Measurements from ENCODE around the gene FAM13A.
"Not testable (repeated sequence)": the region's sequence is repeated elsewhere in the genome, so short reads cannot be mapped to it uniquely, and the experiment has no call there.

FAM13A gene

DNA sequence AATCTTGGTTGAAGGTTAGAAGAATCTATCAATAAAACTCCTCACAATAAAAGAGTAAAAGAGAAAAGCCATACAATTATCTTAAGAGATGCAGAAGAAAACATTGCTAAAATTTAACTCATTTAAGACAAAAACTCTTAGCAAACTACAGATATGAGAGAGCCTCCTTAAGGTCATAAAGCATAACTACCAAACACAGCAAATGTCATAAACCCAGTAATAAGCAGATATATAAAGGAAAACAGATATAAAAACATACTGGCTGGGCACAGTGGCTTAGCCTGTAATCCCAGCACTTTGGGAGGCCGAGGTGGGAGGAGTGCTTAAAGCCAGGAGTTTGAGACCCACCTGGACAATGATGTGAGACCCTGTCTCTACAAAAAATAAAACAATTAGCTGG is 165.3 kb downstream of the FAM13A start:
- no peak for DNase-seq

DNA sequence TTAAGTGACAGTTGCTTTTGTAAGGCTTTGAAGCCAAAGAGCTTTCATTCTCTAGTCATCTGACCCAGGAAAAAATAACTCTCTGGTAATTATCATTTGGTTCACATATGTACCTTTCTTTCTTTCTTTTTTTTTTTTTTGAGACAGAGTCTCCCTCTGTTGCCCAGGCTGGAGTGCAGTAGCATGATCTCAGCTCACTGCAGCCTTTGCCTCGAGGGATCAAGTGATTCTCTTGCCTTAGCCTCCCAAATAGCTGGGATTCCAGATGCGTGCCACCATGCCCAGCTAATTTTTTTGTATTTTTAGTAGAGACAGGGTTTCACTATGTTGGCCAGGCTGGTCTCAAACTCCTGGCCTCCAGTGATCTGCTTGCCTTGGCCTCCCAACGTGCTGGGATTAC is 169.6 kb downstream of the FAM13A start:
- DNase-seq: not testable (repeated sequence)

DNA sequence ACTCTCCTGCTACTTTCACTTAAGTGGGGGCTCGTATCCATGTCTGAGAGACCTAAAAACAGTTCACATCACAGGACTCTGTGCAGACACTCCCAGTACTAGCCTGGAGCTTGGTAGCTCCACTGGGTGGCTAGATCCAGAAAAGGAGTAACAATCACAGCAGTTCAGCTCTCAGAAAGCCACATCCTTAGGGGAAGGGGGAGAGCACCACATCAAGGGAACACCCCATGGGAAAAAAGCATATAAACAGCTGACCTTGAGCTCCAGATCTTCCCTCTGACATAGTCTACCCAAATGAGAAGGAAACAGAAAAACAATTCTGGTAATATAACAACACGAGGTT is 175.8 kb downstream of the FAM13A start:
- DNase-seq: no peak

DNA sequence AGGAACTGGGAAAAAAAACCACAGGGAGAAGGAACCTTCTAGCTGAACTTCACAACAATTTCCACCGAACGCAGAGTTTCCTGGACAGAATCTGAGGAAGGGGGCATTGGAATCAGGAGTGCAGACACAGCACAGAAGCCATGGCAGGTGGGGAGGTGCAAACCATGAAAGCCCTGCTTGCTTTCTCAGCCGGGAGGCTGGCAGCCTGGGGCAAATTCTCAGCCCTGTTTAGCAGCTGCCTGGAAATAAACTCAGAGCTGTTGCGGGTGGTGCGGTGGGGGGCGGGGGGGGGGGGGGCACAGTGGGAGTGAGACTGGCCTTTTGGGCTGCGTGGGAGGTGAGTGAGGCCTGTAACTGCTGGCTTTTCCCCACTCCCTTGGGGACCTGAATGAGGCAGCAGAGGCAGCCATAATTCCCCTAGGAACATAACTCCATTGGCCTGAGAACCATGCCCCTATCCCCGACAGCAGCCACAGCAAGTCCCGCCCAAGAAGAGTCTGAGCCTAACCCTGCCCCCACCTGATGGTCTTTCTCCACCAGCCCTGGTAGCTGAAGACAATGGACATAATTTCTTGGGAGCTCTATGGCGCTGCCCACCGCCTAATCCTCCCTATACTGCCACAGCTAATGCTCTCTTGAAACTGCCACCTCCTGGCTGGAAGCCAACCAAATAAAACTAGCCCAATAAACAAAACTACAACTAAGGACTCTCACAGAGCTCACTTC is 176.3 kb downstream of the FAM13A start:
- DNase-seq: no peak

DNA sequence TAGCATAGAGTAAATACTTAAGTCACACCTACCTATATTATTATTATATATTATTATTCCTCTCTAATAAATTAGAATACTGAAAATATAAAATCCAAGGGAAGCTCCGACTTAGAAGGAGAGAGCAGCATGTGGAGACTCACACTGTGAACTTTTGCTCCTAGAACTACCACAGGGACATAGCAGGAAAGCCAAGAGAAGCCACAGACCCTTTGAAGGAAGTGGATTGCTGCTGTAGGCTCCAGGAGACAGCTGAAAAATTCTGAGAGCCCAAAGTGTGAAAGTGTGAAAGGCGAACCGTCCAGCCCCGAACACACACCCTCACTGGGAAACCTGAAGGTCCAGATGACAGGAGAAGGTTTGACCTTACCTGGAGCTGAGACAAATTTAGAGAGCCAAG is 177.0 kb downstream of the FAM13A start:
- DNase-seq: no peak

DNA sequence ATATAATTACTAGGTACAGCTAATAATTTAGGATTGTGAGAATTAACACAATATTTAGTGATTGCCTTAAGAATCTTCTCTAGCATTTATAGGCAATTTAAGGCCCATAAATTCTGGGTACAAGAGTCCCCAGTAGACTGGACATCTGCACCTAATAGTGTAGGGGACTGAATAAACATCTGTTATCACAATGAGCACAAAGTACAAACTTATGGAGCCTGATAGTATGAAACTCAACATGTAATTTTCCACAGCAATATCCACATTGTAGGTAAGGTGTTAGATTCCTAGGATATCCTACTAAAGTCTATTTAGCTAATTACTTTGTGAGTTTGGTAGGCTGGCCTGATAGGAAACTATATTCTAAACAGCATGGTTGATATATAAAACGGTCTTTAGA is 178.3 kb downstream of the FAM13A start:
- no peak for DNase-seq

DNA sequence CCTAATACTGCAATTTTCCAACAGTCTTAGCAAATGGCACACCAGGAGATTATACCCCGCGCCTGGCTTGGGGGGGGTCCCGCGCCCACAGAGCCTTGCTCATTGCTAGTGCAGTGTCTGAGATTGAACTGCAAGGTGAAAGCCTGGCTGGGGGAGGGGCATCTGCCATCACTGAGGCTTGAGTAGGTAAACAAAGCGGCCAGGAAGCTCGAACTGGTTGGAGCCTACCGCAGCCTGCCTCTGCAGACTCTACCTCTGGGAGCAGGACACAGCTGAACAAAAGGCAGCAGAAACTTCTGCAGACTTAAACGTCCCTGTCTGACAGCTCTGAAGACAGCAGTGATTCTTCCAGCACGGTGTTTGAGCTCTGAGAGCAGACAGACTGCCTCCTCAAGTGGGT is 186.6 kb downstream of the FAM13A start:
- no peak for DNase-seq

DNA sequence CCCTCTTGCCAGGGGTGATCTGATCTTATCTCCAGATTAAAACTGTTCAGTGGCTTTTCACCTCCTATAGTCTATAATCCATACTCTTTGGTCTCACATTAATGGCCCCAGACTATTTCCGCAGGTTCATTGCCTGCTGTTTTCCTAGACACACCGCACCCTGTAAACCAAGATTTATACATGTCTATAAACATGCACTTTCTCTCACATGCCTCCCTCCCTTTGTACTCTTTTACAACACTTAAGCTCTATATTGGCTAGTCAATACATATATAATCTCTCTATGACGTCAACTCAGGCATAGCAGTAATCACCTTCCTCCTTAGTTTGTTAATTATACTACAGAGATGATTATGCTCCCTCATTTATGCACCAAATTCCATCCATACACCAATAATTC is 188.5 kb downstream of the FAM13A start:
- DNase-seq: no peak

DNA sequence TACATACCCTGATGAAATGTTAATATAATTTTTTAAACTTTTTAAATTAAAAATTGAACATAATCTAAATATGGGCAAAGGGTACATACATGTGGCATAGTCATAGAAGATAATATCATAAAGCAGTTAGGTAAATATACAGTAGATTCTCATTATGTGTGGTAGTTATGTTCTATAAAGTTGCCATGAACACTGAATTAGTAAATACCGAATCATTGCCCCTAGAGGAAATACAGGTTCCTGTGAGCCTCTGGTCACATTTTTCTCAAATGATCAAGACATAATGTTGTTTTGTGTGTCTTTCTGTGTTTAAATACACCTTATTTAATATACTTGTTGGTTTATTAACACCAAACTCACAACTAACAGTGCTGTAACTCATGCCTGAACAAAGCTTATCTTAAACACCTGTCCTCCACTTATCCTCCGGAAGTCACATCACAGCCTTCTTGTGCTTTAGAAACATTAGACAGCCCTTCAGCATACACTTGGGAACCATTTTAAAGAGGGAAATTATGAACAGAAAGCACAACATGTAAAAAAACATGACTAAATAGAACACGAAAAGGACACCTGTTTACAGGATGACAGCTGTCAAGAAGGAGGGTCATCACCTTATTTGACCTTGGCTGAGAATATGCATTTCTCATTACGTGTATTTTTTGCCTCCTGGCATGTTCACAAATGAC is 190.0 kb downstream of the FAM13A start:
- no peak for DNase-seq

DNA sequence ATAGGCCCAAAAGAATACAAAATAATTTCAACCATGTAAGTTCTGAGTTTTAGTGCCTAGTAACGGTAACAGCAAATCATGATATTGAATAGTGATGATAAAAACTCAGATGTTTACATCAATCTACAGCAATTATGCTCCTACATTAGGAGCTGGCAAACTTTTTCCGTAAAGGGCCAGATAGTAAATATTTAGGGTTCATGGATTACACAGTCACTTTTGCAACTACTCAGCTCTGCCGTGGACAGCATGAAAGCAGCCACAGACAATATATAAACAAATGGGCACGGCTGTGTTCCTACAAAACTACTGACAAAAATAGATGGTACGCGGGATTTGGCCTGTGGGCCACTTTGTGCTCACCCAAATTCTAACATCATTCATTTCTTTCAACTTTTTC is 191.5 kb downstream of the FAM13A start:
- no peak for DNase-seq

DNA sequence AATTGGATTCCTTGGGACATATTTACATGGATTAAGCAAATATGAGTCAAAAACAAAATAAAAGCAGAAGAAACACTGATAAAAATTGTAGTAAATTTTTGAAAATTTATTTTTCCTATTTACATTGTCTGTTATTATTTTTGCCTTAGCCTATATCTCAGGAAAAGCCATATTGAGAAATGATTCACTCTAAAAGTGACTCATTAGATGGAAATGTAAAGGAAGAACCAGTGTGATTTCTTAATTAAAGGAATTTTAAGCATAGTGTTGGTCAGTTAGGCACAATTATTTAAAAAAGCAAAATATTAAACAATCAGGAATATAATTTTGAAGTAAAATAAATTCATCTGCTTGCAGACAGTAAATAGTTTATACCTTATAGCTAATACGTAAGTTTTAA is 191.9 kb downstream of the FAM13A start:
- DNase-seq: no peak

DNA sequence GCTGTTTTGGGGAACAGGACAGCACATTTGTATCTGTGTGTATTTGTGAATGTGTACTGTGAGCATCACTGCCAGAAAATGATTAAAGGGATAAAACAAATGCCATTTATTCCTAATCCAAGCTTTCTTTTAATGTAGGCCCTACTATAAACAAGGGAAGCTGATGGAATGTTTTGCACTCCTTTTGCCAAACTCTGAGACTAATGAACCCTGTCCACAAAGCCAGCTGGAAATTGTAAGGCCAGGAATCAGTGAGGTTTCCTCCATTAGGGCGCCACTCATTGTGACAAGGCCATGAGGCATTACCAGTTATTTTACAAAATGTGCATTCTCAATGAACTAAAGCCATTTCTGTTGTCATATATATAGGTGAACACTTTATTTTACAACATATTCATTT is 196.4 kb downstream of the FAM13A start:
- no peak for DNase-seq

DNA sequence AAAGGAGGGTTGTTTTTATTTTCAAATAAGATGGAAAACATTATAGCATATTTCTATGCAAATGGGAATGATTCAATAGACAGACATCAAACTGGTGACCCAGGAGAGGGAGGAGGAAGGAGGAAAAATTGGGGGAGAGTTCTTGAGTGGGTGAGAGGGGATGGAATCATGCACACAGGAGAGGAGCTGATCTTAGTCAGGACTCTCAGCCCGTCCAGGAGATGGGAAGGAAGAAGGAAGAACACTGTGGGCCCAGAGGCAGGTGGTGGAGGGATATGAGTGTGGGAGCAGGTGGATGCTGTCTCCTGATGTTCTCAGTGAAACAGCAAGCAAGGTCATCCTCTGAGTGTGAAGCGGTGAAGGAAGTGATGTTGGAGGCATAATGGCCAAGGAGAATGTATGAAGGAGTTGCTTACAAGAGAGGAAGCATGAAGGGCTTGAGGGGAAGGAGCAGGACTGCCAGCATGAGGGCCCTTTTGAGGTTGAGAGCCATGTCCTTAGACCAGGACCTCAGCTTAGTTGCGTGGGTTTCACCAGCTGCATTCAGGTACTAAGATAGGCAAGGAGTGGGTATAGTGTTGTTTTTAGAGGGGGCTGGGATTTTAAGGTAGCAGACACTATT is 197.7 kb downstream of the FAM13A start:
- DNase-seq: no peak

DNA sequence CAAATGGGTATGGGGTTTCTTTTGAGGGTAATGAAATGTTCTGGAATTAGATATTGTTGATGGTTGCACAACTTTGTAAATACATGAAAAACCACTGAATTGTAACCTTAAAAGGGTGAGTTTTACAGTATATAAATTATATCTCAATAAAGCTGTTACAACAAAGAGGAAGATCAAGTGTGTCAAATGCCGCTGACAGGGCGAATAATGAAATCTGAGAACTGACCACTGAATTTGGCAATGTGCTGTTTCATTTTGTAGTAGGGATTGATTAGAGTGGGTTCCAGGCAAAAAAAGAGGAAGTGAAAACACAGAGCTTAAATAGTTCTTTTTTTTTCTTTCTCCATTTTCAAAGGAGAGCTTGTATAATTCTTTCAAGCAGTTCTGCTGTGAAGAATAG is 198.2 kb downstream of the FAM13A start:
- DNase-seq: no peak

DNA sequence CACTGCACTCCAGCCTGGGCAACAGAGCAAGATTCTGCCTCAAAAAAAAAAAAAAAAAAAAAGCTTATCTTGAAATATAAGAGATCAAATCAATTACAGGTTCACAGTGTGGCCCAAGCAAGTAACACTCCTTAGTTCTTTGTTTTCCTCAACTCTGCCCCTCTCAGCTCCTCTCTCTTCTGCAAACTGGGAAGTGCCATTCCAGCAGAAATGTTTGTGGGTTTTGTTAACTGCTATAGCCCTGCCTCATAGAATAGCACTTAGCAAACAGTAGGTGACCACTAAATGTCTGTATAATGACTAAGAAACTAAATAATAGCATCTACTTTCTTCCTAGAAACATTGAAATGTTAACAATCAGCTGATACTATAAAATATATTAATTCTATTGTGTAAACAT is 199.4 kb downstream of the FAM13A start:
- DNase-seq: no peak

DNA sequence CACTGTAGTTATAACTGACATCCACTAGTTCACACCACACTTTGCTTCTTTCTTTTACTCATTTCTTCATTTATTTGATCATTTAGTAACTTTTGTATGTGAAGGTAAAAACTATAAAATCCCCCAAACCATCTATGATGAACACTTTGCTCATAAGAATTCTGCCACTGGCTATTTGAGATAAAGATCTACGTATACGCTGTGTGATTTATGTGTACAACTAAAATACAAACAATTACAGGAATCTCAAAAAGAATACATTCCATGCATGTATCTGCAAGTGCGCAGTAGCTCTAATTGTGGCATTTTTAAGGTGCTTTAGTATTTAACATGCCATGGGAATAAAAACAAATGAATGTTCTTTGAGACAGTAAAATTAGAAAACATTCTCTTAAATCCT is 202.5 kb downstream of the FAM13A start:
- DNase-seq: no peak

DNA sequence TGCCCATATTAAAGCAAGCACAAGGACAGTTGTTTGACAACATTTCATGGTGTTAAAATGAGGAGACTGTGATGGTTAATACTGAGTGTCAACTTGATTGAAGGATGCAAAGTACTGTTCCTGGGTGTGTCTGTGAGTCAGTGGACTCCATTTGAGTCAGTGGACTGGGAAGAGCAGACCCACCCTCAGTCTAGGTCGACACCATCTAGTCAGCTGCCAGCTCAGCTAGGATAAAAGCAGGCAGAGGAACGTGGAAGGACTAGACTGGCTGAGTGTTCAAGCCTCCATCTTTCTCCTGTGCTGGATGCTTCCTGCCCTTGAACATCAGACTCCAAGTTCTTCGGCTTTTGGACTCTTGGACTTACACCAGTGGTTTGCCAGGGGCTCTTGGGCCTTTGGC is 203.4 kb downstream of the FAM13A start:
- not testable (repeated sequence) for DNase-seq

DNA sequence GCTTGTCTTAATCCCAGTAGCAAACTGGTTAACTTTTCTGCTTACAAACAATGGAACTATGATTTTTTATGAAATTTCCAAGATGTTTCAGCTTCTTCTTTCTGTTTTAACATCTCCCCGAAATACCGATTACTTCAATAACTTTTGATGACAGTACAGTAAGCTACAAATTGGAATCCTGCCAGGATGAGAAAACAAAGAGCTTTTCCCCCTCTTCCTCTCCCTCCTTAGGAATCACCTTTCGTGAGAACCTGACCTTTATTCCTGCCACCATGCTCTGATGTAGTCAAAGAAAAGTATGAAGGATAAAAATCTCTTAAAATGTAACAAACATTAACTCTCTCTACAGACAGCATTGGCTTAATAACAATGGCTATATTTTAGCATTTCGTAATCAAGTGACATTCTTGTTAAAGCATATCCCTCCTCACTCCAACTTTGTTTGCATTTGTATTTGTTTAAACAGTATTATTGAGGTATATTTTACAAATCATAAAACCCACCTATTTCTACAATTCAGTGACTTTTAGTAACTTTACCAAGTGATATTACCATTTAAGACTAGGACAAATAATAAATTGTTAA is 210.7 kb downstream of the FAM13A start:
- no peak for DNase-seq

DNA sequence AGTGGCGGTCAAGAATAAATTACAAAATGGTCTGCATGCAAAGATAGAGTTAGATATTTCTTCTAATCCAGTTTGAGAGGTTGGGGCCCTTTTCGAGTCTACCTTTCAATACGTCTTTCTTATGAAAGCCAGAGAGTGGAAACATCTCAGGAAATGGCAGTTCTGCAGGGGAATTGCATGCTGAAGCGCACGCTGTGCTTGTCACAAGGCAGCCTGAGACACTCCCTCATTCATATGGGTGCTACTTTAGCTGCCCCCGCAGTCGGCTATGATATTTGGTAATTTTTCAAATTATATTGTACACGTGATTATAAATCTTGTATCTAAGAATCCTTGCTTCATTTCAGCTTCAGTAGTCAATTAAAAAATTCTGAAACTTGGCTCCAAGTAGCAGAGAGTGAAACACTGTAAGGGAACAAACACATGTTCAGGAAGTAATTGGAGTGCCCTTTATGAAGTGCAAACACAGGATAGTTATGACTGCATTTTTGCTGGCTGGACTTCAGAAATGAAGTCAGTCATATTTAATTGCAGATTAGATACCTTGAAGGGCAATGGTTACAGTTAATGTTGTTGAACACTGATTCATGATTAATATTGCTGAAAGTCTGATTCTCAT is 213.8 kb downstream of the FAM13A start:
- DNase-seq: no peak

DNA sequence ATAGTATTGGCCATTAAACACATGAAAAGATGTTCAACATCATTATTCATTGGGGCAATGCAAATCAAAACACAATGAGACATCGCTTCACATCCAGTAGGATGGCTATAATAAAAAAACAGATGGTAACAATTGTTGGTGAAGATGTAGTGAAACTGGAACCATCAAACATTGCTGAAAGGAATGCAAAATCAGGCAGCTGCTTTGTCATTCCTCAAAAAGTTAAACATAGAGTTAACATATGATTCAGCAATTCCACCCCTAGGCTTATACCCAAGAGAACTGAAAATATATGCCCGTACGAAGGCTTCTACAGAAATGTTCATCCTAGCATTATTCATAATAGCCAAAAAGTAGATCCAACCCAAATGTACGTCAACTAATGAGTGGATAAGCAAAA is 215.3 kb downstream of the FAM13A start:
- DNase-seq: no peak

DNA sequence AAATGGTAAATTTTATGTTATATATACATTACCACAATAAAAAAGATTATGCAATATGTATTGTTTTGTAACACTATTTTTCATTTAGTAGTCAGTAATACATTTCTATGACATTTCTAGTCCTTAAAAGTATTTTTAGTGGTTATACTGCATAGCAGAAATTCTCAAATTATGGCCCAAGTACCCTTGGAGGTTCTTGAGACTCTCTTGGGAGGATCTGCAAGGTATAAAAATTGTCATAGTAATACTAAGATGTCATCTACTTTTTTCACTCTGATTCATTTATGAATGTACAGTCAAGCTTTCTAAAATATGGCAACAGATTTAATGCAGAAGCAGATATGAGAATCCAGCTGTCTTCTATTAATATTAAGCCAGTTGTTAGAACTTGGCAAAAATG is 220.8 kb downstream of the FAM13A start:
- DNase-seq: no peak

DNA sequence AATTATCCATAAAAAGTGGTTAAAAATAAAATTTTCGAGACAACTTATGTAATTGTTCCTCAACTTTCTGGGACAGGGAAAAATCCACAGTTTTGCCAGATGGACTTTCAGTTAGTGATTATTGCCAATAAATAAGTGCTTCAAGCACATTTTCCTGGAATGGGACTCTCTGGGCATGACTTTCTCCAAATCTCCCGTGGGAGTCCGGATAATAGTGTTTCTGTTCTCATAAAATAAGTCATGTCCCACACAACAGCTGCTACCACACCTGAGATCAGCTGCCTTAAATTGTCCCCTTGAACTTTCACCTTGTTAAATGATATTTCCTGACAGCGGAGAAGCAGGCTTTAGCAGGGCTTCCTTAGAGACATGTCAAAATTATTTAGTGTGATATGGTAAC is 226.0 kb downstream of the FAM13A start:
- no peak for DNase-seq

DNA sequence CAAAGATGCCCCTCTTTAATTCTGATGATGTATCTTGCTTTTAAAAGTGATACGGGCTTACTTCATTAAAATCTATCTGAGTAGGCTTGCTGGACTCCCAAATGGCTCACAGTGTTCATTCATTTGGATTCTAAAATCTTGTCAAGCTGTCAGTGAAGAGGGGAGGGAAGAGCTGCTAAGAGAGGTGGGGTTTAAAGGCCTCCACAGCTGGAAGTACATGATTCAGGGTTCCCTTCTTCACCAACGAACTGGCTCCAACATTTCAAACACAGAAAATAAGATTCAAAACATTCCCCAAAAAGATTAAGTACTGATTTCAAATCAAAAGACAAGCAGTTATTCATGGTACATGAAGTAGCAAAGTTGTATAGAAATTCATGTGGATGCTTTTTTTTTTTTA is 226.4 kb downstream of the FAM13A start:
- no peak for DNase-seq
